H1 (cell line): ENCODE data around the gene NFKBIZ. TPM values are rescaled to one million over a fixed set of nuclear protein-coding genes. Genes with fewer than 3 reads are reported as not detected.

Source experiments
- BACH1 ChIP-seq: IDR thresholded peaks from 2 replicates; pipeline ENCODE4 v1.6.1; 2012; ENCODE audit warnings: low read length, improper control_type of control experiment
- CHD1 ChIP-seq: IDR thresholded peaks from 2 replicates; pipeline ENCODE4 v1.6.1; 2012; ENCODE audit warnings: low read depth, low read length, improper control_type of control experiment
- CHD7 ChIP-seq: fragments of 300-600 bp; sonication (generic); IDR thresholded peaks from 2 replicates; pipeline ENCODE4 v1.7.1; 2012; ENCODE audit warnings: low read length, moderate library complexity, mild to moderate bottlenecking, inconsistent platforms; ENCODE audit not compliant: insufficient replicate concordance
- CREB1 ChIP-seq: IDR thresholded peaks from 2 replicates; pipeline ENCODE4 v1.6.1; 2012; ENCODE audit warnings: inconsistent platforms
- CTBP2 ChIP-seq: IDR thresholded peaks from 2 replicates; pipeline ENCODE4 v1.7.0; 2011; ENCODE audit warnings: borderline replicate concordance, mild to moderate bottlenecking, moderate library complexity, mixed read lengths, low read length; ENCODE audit not compliant: insufficient read depth, insufficient read length
- KDM1A ChIP-seq: fragments of 200-600, 300-600 bp; sonication (generic); IDR thresholded peaks from 2 replicates; pipeline ENCODE4 v1.7.1; 2016; ENCODE audit warnings: mild to moderate bottlenecking, low read length, borderline replicate concordance
- MAX ChIP-seq: IDR thresholded peaks from 2 replicates; pipeline ENCODE4 v1.6.1; 2012; ENCODE audit warnings: inconsistent platforms
- POU5F1 ChIP-seq: IDR thresholded peaks from 2 replicates; pipeline ENCODE4 v1.6.1; 2011; ENCODE audit warnings: low read depth, mild to moderate bottlenecking, low read length, moderate library complexity
- SIN3A ChIP-seq, 2 experiments: IDR thresholded peaks in 1 of 2; conservative IDR thresholded peaks in 1 of 2; 2 replicates each; pipeline ENCODE4 v1.6.1; 2011 to 2012; ENCODE audit warnings: low read length in 2 of 2, improper control_type of control experiment in 1 of 2, low read depth in 1 of 2, mild to moderate bottlenecking in 1 of 2
- TAF1 ChIP-seq: IDR thresholded peaks from 2 replicates; pipeline ENCODE4 v1.6.1; 2011; ENCODE audit warnings: mild to moderate bottlenecking, low read depth, low read length
- TBP ChIP-seq: IDR thresholded peaks from 2 replicates; pipeline ENCODE4 v1.6.1; 2011; ENCODE audit warnings: low read depth, low read length, improper control_type of control experiment
- polyA plus RNA-seq, 7 experiments: library from polyadenylated mRNA; depleted of rRNA in 3 of 7; stranded (reverse) in 5 of 7; unstranded in 2 of 7; fragments of >200 nt in 5 of 7; fragments of 200-250 nt in 2 of 7; gene quantifications; 1 replicate in 5 of 7; 2 replicates in 1 of 7; 4 replicates in 1 of 7; pipeline versions ENCODE4 v1.2.1 to v1.2.3, GENCODE V29; 2011 to 2013; ENCODE audit warnings: missing spikeins in 2 of 7, mixed read lengths in 2 of 7
- total RNA-seq: library from RNA; stranded (reverse); fragmentation: NEBNext Ultra II Directional; extraction: Animal tissue kit (Norgen Biotek cat#: 25700); gene quantifications from 2 replicates; pipeline ENCODE4 v1.2.1, GENCODE V29; 2021

NFKBIZ gene
- total and polyA plus RNA-seq, 2 of the 8 experiments (the other 6 are each of a cell fraction or from before 2014, with no cell fraction given): 7.2 to 24.5 TPM

- TF ChIP-seq CHD7: no peak
- TF ChIP-seq CTBP2: no peak
- TF ChIP-seq CHD1: no peak
- no peak for TF ChIP-seq KDM1A
- no peak for TF ChIP-seq CREB1
- TF ChIP-seq BACH1: no peak
- no peak for TF ChIP-seq SIN3A (conservative IDR thresholded peaks at IDR 0.05 in 1 of 2, IDR thresholded peaks at IDR 0.05 in 1 of 2; ENCODE audit: low read depth in 1 of 2, low read length in 2 of 2)
- TF ChIP-seq POU5F1: no peak
- TF ChIP-seq TBP: no peak
- TF ChIP-seq MAX: no peak
- no peak for TF ChIP-seq TAF1
- TF ChIP-seq, all 59 proteins: peak for 0
Observed at GRCh38 chr3:101828691-101829436, 20.4 kb upstream of the NFKBIZ start (continued).
